ENCODE data around the gene BACH1.

BACH1 gene

DNA sequence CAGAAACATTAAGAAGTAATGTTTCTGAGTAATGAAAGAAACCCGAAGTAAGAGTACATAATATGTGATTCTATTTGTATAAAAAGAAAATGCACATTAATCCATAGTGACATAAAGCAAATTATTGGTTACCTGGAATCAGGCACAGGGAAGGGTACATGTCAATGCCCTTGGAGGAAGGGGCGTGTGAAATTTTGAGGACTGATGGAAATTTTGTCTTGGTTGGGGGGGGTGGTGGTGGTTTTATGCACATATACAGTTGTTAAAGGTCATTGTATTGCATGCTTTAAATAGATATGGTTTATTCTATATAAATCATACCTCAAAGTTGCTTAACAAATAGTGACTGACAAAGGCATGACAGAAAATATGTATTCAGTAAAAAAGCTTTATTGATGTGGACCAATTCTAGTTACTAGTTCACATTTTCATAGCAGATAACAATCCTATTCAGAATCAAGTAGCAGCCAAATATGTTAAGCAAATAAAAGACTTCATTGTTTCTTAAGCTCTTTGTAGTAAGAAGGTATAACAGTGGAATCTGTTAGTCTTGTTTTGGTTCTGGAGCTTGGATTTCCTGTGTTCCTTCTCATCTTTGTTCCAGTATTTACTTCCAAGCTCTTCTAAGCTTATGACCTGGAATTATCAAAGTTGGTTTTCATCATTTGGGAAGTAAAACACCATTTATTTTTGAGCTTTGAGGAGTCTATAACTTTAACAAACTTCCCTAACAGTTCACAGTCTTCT lies 15.1 kb downstream of the BACH1 start:
- Mint-ChIP-seq H3K4me1 (peaks cover 51% of the 10 kb centered on the region), H3K9me3 (no peaks in the 10 kb centered on the region), H3K36me3 (peaks cover 13% of the 10 kb centered on the region), H3K4me3 (no peak overlapping the region), H3K27me3 (no peaks in the 10 kb centered on the region), H3K27ac (peak overlapping the region; percentile 49)
- DNase-seq (ENCODE audit: low spot score in 2 of 2) (no peak), ATAC-seq (ENCODE audit: low read depth) (no peak)

DNA sequence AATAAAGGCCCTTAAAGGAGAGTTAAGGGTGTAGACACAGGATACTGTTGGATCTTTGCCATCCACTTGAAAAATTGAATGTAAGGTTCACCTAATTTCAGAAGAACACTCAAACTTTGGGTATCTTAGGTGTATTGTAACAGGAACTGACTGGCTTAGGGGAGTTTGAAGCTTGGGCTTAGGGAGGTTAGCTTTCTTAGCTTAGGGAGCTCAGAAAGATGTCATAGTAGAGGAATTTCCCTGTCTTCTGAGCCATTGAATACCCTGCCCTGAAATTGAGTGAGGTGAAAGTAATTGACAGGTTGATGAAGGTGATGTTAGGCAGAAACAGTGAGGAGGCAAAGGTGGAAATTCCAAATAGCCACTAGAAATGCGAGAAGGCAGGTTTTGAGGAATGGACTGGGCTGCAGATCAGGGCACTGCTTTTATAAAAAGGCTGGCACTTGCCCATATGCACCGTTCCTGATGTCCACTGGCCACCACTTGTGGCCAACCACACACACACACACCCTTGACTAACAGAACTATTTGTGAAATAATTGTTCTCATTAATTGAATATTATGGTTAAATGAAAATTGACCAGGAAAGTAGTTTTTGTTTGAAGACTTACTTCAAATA lies 16.5 kb downstream of the BACH1 start:
- no peaks in the 10 kb centered on the region for H3K27me3 Mint-ChIP-seq
- ATAC-seq (ENCODE audit: low read depth) (peak; percentile 77), DNase-seq (ENCODE audit: low spot score in 2 of 2) (no peak)
- peaks cover 14% of the 10 kb centered on the region for H3K36me3 Mint-ChIP-seq
- peaks cover 59% of the 10 kb centered on the region for H3K4me1 Mint-ChIP-seq
- peak overlapping the region; percentile 86 for H3K27ac Mint-ChIP-seq
- no peak overlapping the region for H3K4me3 Mint-ChIP-seq
- no peaks in the 10 kb centered on the region for H3K9me3 Mint-ChIP-seq

DNA sequence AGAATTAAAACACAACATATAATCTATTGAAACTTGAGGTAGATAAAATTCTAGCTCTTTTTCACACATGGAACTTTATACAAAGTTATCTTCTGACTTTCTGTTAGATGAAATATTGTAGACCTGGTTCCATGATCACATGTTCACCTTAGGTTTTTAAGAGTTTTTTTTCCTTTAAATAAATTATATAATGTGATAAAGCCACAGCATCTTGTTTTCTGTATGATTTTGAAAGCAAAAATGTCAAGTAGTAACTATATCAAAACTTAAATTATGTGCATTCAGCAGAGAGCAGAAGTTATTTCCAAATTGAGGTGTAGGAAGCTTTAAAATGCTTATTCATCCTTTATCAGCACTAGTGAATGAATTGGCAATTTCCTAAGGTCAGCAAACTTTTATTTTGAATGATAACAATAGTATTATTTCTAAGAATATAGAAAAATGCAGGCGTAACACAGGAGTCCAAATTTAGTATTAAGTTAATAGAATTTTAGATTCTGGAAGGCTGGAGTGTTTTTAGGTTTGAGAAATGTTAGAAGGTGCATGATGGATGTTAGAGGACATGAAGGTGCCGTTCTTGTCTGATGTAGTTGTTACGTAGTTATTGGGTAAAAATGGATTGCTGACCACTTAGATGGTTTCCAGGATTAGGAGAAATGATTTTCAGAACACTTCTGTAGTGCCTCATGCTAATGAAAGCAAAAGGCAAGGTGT lies 17.5 kb downstream of the BACH1 start:
- Mint-ChIP-seq H3K9me3 (peaks cover 2% of the 10 kb centered on the region), H3K27ac (peak overlapping the region; percentile 63), H3K36me3 (peaks cover 16% of the 10 kb centered on the region), H3K4me3 (no peak overlapping the region), H3K27me3 (no peaks in the 10 kb centered on the region), H3K4me1 (peaks cover 55% of the 10 kb centered on the region)
- DNase-seq (ENCODE audit: low spot score in 2 of 2) (no peak), ATAC-seq (ENCODE audit: low read depth) (no peak)

DNA sequence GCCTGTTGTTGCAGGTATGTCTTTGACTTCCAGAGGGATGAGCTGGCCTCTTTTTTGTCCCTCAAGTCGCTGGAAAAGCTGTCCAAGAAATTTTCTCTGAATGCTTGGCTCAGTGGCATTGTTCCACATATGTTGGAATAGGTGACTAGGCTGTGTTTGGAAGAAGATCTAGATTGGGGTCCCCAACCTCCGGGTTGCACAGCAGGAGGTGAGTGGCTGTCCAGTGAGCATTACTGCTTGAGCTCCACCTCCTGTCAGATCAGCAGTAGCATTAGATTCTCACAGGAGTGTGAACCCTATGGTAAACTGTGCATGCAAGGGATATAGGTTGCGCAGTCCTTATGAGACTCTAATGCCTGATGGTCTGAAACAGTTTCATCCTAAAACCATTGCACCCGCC lies 18.1 kb downstream of the BACH1 start:
- H3K9me3 Mint-ChIP-seq: peaks cover 3% of the 10 kb centered on the region
- peaks cover 20% of the 10 kb centered on the region for H3K36me3 Mint-ChIP-seq
- H3K27me3 Mint-ChIP-seq: no peaks in the 10 kb centered on the region
- ATAC-seq (ENCODE audit: low read depth) (no peak), DNase-seq (ENCODE audit: low spot score in 2 of 2) (no peak)
- H3K4me3 Mint-ChIP-seq: no peak overlapping the region
- H3K27ac Mint-ChIP-seq: peak overlapping the region; percentile 63
- H3K4me1 Mint-ChIP-seq: peaks cover 54% of the 10 kb centered on the region

DNA sequence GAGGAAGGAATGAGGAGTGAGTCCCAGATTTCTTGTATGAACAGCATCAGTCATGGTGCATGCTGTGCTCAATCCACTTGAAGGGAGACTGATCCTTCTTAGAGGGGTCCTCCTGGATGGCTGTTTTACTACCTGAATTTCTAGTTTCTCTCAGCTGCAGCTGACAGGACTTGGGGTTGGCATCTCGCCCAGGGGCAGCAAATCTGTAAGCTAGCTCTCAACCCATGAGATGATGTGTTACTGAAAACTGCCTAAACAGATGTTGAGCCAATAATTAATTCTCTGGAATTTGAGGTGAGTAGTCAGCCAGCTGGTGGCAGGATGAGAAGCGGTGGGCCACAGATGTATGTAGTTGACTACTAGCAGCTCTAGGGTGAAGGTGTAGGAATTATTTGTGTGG lies 19.6 kb downstream of the BACH1 start:
- Mint-ChIP-seq H3K4me3 (no peak overlapping the region), H3K36me3 (peaks cover 21% of the 10 kb centered on the region), H3K27ac (peak overlapping the region; percentile 73), H3K9me3 (peaks cover 3% of the 10 kb centered on the region), H3K27me3 (no peaks in the 10 kb centered on the region), H3K4me1 (peaks cover 49% of the 10 kb centered on the region)
- no peak for DNase-seq (ENCODE audit: low spot score in 2 of 2)
- ATAC-seq (ENCODE audit: low read depth): no peak

DNA sequence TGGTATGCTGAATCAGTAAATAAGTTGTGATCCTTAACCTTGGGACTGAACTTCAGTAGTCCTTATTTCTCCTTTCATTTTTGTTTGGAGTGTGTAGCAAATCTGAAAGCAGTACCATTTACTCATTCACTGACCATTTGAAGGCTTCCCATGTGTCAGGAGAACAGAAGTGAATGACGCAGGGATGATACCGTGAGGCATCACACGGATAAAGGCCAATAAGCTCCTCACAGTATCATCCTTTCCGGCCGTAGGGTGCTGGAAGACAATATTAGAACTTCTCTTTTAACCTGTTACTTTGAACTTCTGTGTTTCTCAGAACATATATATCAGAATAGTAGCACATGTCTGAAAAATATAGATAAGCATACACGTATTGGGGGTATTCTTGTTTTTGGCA lies 21.3 kb downstream of the BACH1 start:
- DNase-seq (ENCODE audit: low spot score in 2 of 2) (no peak), ATAC-seq (ENCODE audit: low read depth) (no peak)
- H3K27me3 Mint-ChIP-seq: no peaks in the 10 kb centered on the region
- H3K36me3 Mint-ChIP-seq: peaks cover 24% of the 10 kb centered on the region
- H3K4me1 Mint-ChIP-seq: peaks cover 44% of the 10 kb centered on the region
- H3K4me3 Mint-ChIP-seq: no peak overlapping the region
- peaks cover 3% of the 10 kb centered on the region for H3K9me3 Mint-ChIP-seq
- peak overlapping the region; percentile 73 for H3K27ac Mint-ChIP-seq

DNA sequence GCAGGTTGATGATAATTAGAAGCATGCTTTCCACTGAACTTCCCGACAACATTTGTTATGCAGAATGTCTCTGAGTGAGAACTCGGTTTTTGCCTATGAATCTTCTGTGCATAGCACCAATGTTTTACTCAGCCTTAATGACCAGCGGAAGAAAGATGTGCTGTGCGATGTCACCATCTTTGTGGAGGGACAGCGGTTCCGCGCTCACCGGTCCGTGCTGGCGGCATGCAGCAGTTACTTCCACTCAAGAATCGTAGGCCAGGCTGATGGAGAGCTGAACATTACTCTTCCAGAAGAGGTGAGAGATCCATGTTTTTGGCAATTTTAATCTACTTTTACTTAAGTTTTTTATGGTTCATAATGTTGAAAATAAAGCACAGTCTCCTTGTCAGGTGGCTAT lies 22.5 kb downstream of the BACH1 start:
- H3K4me3 Mint-ChIP-seq: no peak overlapping the region
- DNase-seq (ENCODE audit: low spot score in 2 of 2) (no peak), ATAC-seq (ENCODE audit: low read depth) (no peak)
- H3K27me3 Mint-ChIP-seq: no peaks in the 10 kb centered on the region
- peaks cover 24% of the 10 kb centered on the region for H3K36me3 Mint-ChIP-seq
- peaks cover 43% of the 10 kb centered on the region for H3K4me1 Mint-ChIP-seq
- H3K27ac Mint-ChIP-seq: no peak overlapping the region
- peaks cover 3% of the 10 kb centered on the region for H3K9me3 Mint-ChIP-seq

DNA sequence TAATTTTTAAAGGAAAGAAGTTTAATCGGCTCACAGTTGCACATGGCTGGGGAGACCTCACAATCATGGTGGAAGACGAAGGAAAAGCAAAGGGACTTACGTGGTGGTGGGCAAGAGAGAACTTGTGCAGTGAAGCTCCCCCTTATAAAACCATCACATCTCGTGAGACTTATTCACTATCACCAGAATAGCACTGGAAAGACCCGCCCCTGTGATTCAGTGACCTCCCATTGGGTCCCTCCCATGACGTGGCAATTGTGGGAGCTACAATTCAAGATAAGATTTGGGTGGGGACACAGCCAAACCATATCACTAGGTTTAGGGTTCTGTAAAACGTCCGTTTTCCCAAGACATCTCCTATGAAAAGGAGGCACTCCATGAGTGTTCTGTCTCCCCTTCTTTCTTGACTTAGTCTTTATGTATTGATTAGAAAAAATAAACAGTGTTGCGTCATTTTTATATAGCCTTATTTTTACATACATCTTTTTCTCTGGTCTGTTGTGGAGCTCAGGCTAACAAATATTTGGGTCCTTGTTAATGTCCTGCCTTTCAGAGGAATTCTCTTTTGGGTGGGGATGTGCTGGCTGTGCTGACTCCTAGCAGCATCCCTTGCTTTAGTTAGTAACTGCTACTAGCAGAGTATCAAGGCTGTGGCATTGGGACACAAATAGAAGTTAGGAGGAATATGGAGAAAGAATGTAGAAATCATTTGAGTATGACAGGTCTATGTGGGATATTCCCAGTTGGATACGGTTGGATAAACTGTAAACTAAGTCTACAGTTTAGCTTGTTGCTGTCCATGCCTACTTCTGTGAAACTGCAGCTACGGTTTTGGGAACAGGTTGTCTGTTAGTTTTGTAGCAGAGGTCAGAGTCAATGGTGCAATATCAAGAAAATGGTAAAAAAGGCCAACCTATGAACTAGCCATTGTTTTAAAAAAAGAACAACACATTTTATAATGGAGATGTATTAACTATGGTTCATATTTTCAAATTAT lies 23.5 kb downstream of the BACH1 start:
- peaks cover 3% of the 10 kb centered on the region for H3K9me3 Mint-ChIP-seq
- H3K4me3 Mint-ChIP-seq: no peak overlapping the region
- H3K27me3 Mint-ChIP-seq: no peaks in the 10 kb centered on the region
- DNase-seq (ENCODE audit: low spot score in 2 of 2): no peak
- no peak for ATAC-seq (ENCODE audit: low read depth)
- peak overlapping the region; percentile 62 for H3K27ac Mint-ChIP-seq
- H3K4me1 Mint-ChIP-seq: peaks cover 39% of the 10 kb centered on the region
- peaks cover 34% of the 10 kb centered on the region for H3K36me3 Mint-ChIP-seq

DNA sequence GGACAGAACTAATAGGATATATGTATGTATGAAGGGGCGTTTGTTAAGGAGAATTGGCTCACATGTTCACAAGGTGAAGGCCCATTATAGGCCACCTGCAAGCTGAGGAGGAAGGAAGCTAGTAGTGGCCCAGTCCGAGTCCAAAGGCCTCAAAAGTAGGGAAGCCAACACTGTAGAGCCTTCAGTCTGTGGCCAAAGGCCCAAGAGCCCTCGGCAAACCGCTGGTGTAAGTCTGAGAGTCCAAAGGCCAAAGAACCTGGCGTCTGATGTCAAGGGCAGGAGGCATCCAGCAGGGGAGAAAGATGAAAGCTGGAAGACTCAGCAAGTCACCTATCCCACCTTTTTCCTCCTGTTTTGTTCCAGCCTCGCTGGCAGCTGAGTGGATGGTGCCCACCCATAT lies 24.5 kb downstream of the BACH1 start:
- peaks cover 33% of the 10 kb centered on the region for H3K36me3 Mint-ChIP-seq
- no peaks in the 10 kb centered on the region for H3K27me3 Mint-ChIP-seq
- ATAC-seq (ENCODE audit: low read depth) (no peak), DNase-seq (ENCODE audit: low spot score in 2 of 2) (no peak)
- H3K27ac Mint-ChIP-seq: no peak overlapping the region
- no peak overlapping the region for H3K4me3 Mint-ChIP-seq
- peaks cover 3% of the 10 kb centered on the region for H3K9me3 Mint-ChIP-seq
- H3K4me1 Mint-ChIP-seq: peaks cover 30% of the 10 kb centered on the region

DNA sequence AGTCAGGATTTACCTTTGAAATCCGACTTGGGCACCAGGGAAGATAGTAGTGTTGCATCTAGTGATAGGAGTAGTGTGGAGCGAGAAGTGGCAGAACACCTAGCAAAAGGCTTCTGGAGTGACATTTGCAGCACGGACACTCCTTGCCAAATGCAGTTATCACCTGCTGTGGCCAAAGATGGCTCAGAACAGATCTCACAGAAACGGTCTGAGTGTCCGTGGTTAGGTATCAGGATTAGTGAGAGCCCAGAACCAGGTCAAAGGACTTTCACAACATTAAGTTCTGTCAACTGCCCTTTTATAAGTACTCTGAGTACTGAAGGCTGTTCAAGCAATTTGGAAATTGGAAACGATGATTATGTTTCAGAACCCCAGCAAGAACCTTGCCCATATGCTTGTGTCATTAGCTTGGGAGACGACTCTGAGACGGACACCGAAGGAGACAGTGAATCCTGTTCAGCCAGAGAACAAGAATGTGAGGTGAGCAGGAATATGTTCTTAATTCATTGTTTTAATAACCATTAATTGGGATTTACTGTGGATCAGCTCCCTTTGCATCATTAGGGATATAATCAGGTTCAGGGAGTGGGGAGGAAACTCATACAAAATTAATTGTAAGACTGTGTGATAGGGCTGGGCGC lies 28.3 kb downstream of the BACH1 start:
- Mint-ChIP-seq H3K4me1 (peaks cover 10% of the 10 kb centered on the region), H3K9me3 (no peaks in the 10 kb centered on the region), H3K36me3 (peaks cover 31% of the 10 kb centered on the region), H3K4me3 (no peak overlapping the region), H3K27ac (peak overlapping the region; percentile 14), H3K27me3 (no peaks in the 10 kb centered on the region)
- no peak for DNase-seq (ENCODE audit: low spot score in 2 of 2)
- no peak for ATAC-seq (ENCODE audit: low read depth)

DNA sequence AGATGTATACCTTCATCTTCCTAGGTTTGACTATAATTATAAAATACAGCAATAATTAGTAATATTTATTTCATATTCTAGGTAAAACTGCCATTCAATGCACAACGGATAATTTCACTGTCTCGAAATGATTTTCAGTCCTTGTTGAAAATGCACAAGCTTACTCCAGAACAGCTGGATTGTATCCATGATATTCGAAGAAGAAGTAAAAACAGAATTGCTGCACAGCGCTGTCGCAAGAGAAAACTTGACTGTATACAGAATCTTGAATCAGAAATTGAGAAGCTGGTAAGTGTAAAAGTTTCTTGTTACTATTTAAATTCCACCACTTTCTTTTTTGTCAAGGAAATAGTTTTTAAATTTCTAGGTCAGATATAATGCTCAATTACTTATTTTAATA lies 30.7 kb downstream of the BACH1 start:
- Mint-ChIP-seq H3K9me3 (no peaks in the 10 kb centered on the region), H3K27ac (no peak overlapping the region), H3K4me1 (peaks cover 7% of the 10 kb centered on the region), H3K4me3 (no peak overlapping the region), H3K27me3 (no peaks in the 10 kb centered on the region), H3K36me3 (peaks cover 25% of the 10 kb centered on the region)
- no peak for DNase-seq (ENCODE audit: low spot score in 2 of 2)
- no peak for ATAC-seq (ENCODE audit: low read depth)

DNA sequence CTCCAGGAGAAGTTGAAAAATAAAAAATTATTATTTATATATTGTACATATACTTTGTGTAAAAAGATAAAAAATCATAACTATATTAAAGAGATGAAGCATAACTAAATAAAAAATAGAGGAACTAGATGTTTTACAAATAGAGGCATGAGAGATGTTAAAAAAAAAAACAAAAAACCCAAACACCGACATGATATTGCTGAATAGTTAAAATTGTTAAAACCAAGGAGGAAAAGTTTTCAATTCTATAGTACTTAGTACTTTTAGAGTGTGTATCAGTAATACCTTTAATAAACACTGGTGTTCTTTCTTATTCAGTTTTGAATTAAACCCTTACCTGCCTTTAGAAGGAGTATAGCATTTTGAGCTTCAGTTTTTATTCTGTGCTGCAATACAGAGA lies 32.1 kb downstream of the BACH1 start:
- Mint-ChIP-seq H3K27ac (peak overlapping the region; percentile 58), H3K36me3 (peaks cover 30% of the 10 kb centered on the region)
- no peak for ATAC-seq (ENCODE audit: low read depth)

More for the DNA sequence above, 32.1 kb downstream of the BACH1 start:
- Mint-ChIP-seq H3K4me3 (no peak overlapping the region), H3K4me1 (peaks cover 10% of the 10 kb centered on the region), H3K9me3 (no peaks in the 10 kb centered on the region), H3K27me3 (no peaks in the 10 kb centered on the region)
- DNase-seq (ENCODE audit: low spot score in 2 of 2): no peak

Data from memory B cell (primary cell).